Measurements from ENCODE around the gene PLXNB2. TPM values are rescaled to one million over a fixed set of nuclear protein-coding genes. Genes with fewer than 3 reads are reported as not detected.

PLXNB2 gene
- total and polyA plus RNA-seq, 8 donors: 89.3 to 216 (median 128) TPM

DNA sequence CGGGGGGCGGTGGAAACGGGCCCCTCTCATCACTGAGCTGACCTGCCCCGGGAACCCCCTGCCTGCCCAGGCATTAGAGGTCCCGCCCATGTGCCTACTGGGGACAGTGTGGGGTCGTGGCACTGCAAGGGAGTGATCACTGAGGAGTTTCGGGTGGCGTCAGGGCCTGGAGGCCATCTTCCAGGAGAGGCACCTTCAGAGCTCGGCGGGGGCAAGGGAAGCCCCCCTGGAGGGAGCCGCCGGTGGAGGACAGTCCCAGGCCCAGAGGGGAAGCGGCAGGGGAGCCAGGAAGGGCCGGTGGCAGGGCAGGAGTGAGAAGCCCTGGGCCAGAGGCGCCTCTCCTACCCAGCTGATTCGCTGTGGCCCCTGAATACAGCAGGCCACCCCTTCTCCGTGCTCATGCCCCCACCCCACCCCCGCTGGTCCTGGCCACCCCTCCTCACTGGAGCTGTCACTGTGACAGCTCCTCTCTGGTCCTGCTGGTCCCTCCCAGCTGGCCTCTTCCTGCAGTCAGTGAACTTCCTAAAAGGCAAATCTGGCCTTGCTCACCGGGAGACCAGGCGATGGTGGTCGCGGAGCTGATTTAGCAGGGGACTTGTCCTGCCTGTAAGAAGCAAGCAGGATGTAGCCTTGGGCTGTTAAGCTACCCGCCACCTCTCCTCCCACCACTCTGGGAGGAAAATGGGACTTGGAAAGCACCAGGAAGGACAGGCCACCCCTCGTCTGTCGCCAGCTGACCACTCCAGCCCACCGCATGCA lies 35.2 kb downstream of the PLXNB2 start:
- ATAC-seq (no peak), DNase-seq (no peak), FAIRE-seq (no peak)
- Histone ChIP-seq H3K27me3 (no peaks in the 10 kb centered on the region), H3K27ac (no peak overlapping the region), H3K9me3 (no peaks in the 10 kb centered on the region), H3K4me1 (peaks cover 23 to 30% (median 27%) of the 10 kb centered on the region in 3 donors), H3K36me3 (peaks cover 0 to 12% (median 7%) of the 10 kb centered on the region in 3 donors), H3K4me3 (peak overlapping the region in 1 of 4 donors; percentile 49)
- intact Hi-C loops (cut with DNase I): loop anchor here in 1 of 3 donors (10.0 kb wide), 1 partner anchor 53 kb away; the partner anchor contains the start of gene DENND6B
- WGBS, 2 donors: 49 to 64% methylated on average over 22 to 26 of the region's 26 CpGs
- TF ChIP-seq, protein P1, sequence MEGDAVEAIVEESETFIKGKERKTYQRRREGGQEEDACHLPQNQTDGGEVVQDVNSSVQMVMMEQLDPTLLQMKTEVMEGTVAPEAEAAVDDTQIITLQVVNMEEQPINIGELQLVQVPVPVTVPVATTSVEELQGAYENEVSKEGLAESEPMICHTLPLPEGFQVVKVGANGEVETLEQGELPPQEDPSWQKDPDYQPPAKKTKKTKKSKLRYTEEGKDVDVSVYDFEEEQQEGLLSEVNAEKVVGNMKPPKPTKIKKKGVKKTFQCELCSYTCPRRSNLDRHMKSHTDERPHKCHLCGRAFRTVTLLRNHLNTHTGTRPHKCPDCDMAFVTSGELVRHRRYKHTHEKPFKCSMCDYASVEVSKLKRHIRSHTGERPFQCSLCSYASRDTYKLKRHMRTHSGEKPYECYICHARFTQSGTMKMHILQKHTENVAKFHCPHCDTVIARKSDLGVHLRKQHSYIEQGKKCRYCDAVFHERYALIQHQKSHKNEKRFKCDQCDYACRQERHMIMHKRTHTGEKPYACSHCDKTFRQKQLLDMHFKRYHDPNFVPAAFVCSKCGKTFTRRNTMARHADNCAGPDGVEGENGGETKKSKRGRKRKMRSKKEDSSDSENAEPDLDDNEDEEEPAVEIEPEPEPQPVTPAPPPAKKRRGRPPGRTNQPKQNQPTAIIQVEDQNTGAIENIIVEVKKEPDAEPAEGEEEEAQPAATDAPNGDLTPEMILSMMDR (IDR thresholded peaks at IDR 0.05): no peak

DNA sequence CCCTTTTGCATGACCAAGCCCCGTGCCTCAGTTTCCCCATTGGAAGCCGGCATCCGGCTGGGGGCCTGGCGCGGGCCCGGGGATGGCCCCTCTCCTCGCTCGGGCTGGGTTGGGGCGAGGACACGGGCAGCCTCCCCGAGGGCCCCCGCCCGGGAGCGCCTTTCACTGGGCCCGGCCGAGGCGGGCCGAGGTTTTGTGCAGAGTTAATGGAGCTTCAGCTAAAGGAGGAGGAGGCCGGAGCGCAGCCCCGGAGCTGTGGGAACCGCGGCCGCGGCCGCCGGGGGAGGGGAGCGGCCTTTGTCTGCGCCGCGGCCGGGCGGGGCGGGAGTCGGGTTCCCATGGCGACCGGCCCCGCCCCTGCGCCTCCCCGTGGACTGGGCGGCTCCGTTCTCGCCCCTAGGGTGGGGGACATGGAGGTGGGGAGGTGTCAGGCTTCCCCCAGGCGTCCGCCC lies 35.9 kb downstream of the PLXNB2 start:
- peak overlapping the region in 2 of 4 donors; percentile 40 to 49 for H3K4me3 ChIP-seq
- no peaks in the 10 kb centered on the region for H3K27me3 ChIP-seq

DNA sequence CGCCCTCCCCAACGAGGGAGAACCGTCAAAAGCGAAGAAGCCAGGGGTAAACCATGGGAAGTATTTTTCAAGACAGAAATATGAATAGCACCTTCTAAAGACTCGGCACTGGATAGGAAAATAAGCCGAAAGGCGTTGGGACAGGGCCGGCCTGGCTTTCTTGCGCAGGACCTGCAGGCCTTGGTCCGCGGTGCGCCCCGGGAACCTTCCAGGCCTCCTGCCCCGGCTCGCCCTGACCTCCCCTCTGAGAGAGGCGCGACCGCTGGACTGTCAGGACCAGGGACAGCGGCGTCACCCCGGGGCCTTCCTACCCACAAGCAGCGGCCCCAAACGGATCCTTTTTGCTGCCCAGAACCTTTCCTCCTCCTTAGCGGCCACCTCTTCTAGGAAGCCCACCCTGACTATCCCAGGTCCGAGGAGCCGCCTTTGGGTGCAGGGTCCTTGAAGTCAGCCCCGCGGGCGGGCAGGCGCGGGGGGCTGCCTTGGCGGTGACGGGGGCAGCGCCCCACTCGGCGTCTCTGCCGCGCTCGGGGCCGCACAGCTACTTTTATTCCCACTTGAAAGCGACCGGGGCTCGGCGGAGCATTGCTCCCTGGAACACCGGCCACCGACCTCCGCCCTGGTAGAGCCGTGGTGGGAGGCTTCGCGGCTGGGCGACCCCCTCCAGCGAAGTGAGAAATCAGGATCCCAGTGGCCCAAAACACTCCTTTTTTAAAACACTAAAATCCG lies 36.6 kb downstream of the PLXNB2 start:
- H3K36me3 ChIP-seq: peaks cover 0 to 9% (median 7%) of the 10 kb centered on the region in 3 donors
- H3K4me1 ChIP-seq: peaks cover 26 to 30% (median 29%) of the 10 kb centered on the region in 3 donors
- no peaks in the 10 kb centered on the region for H3K9me3 ChIP-seq
- TF ChIP-seq, protein P1 (IDR thresholded peaks at IDR 0.05): no peak
- H3K4me3 ChIP-seq: peak overlapping the region; percentile 19 to 49 (median 30)
- WGBS, 2 donors: 3% methylated on average over 48 to 53 of the region's 53 CpGs
- ATAC-seq (peak; percentile 36 to 74 (median 64)), FAIRE-seq (no peak), DNase-seq (peak; percentile 66 to 93 (median 76))
- no peak overlapping the region for H3K27ac ChIP-seq
- no peaks in the 10 kb centered on the region for H3K27me3 ChIP-seq
- intact Hi-C loops (cut with DNase I): loop anchor here in 1 of 3 donors (10.0 kb wide), 1 partner anchor 54 kb away; the partner anchor contains the start of gene DENND6B

More for the DNA sequence above, 35.9 kb downstream of the PLXNB2 start:
- FAIRE-seq (no peak), ATAC-seq (peak; percentile 12 to 46 (median 40)), DNase-seq (peak in 2 of 6 donors; percentile 72 to 79)
- Histone ChIP-seq H3K4me1 (peaks cover 26 to 30% (median 29%) of the 10 kb centered on the region in 3 donors), H3K36me3 (peaks cover 0 to 9% (median 7%) of the 10 kb centered on the region in 3 donors), H3K9me3 (no peaks in the 10 kb centered on the region), H3K27ac (no peak overlapping the region)
- intact Hi-C loops (cut with DNase I): loop anchor here in 1 of 3 donors (10.0 kb wide), 1 partner anchor 53 kb away; the partner anchor contains the start of gene DENND6B
- TF ChIP-seq, protein P1 (IDR thresholded peaks at IDR 0.05): no peak
- WGBS, 2 donors: 3% methylated on average over 25 to 45 of the region's 45 CpGs

DNA sequence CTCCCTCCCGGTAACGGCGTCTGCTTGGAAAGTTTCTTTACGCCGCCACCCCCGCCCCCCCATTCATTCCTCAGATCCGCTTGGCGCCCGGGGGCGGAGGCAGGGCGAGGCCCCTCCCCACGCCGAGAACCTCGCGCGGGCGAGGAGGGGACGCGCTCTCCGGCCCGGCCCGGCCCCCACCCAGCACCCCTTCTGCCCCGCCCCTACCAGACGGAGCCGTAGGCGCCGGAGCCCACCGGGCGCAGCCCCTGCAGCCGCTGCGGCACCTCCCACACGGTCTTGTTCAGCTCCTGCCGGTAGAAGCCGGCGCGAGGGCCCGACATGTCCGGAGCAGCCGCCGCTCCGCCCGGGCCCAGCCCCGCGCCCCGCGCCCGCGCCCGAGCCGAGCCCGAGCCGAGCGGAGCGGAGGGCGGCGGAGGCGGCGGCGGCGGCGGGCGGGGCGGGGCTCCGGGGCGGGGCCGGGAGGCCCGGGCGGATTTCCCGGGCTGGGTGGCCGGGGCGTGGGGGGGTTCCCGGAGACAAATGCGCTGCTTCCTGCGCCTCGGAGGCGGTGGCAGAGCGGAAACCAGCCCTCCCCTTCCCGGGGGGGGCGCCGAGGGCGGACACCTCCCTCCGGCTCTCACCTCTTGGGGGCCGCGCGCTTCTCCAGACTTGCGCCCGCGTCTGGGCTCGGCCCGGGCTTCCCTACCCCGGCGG lies 37.3 kb downstream of the PLXNB2 start, which contains the start of gene MAPK11:
Gene MAPK11 (minus strand): TSS at position 411 of the 696 bp plus-strand sequence. CDS start 88 bp downstream, at position 323.
- 2% methylated on average over 52 to 92 of the region's 92 CpGs for WGBS, 2 donors
- H3K9me3 ChIP-seq: no peaks in the 10 kb centered on the region
- peaks cover 0 to 3% (median 2%) of the 10 kb centered on the region in 3 donors for H3K36me3 ChIP-seq
- H3K27ac ChIP-seq: no peak within 1 kb of the TSS
- TF ChIP-seq, protein P1 (IDR thresholded peaks at IDR 0.05): no peak
- DNase-seq (peak in 2 of 6 donors; percentile 32 to 72), ATAC-seq (peak in 3 of 4 donors; percentile 29 to 45 (median 32)), FAIRE-seq (no peak)
- H3K4me3 ChIP-seq: peak within 1 kb of the TSS; percentile 19 to 49 (median 30)
- peaks cover 26 to 30% (median 29%) of the 10 kb centered on the region in 3 donors for H3K4me1 ChIP-seq
- H3K27me3 ChIP-seq: no peaks in the 10 kb centered on the region
- intact Hi-C loops (cut with DNase I): loop anchor here in 2 of 3 donors (10.0 kb wide), 2 partner anchors 55 to 345 kb away; partner anchors contain the start of gene DENND6B (in 1 of the 2)
